HUES64 (cell line): ENCODE results near the gene RAET1G.
"Not testable (repeated sequence)": the region's sequence is repeated elsewhere in the genome, so short reads cannot be mapped to it uniquely, and the experiment has no call there.

Experiments used
- H3K27ac ChIP-seq: 2 replicates; pipeline ENCODE4 v1.7.0; 2013; ENCODE audit warnings: low read depth, low read length, inconsistent platforms
- H3K27me3 ChIP-seq: 2 replicates; pipeline ENCODE4 v1.6.1; 2013; ENCODE audit warnings: mild to moderate bottlenecking, low read length; ENCODE audit not compliant: insufficient read depth
- H3K36me3 ChIP-seq: 2 replicates; pipeline ENCODE4 v1.6.1; 2013; ENCODE audit warnings: mild to moderate bottlenecking, low read length; ENCODE audit not compliant: insufficient read depth
- H3K4me1 ChIP-seq: 2 replicates; pipeline ENCODE4 v1.6.1; 2013; ENCODE audit warnings: mild to moderate bottlenecking, low read length, moderate library complexity; ENCODE audit not compliant: insufficient read depth
- H3K4me3 ChIP-seq: 2 replicates; pipeline ENCODE4 v1.5.1; 2013; ENCODE audit warnings: mild to moderate bottlenecking, low read length, moderate library complexity
- H3K9ac ChIP-seq: 2 replicates; pipeline ENCODE4 v1.6.1; 2013; ENCODE audit warnings: mild to moderate bottlenecking, low read depth, low read length
- H3K9me3 ChIP-seq: 2 replicates; pipeline ENCODE4 v1.6.1; 2013; ENCODE audit warnings: low read depth, low read length; ENCODE audit not compliant: insufficient read depth
- WGBS: fragments of 150-250, 120-280 bp; methylation state at CpG from one replicate; pipeline ENCODE4 v1.1.7; 2013; ENCODE audit warnings: missing lambda C conversion rate; 5-methylcytosine and 5-hydroxymethylcytosine counted together

Gene RAET1G

DNA sequence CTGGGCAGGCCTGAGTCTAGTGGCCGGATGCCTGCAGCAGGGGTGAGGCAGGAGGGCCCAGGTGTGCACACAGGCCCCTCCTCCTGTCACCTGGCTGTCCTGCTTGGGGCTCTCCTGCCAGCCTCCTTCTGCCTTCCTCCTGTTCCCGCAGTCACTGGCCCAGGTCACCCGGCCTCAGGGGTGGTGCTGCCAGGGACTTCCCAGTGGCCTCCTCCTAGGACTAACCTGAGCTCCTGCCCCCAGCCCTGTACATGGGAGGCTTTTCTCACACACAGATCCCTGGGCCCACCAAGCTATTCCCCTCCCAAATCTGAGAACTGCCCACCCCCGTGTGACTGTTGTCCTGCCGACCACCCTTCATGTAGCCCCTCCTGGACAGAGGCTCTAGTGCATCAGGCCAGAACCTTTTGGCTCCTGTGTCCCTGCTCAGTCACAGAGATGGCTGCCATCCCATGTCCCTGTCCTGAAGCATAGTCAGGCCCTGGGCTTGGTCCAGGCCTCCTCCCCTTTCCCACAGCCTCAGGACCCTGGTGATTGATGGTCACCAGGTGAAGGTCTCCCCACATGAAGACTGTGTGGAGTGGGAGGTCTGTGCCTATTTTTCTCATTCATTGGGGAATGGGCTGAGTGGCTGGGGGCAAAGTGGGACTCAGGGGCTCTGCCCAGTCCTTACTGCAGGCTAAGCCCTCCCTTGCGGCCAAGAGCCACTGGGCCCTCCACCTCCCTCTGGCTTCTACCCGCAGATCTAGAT is 39.7 kb upstream of the RAET1G start:
- 77% methylated on average over 7 of the region's 7 CpGs for WGBS
- H3K9me3 ChIP-seq = no peaks in the 10 kb centered on the region
- 0 out of 2 replicates have a peak, but pooled peaks cover 5% of the 10 kb centered on the region for H3K4me1 ChIP-seq
- H3K27me3 ChIP-seq = peaks cover 95% of the 10 kb centered on the region
- no peaks in the 10 kb centered on the region for H3K36me3 ChIP-seq
- H3K27ac ChIP-seq = no peak overlapping the region
- peak overlapping the region; percentile 82; the same call in 1 of the 2 replicates for H3K9ac ChIP-seq
- peak overlapping the region; percentile 83 for H3K4me3 ChIP-seq

DNA sequence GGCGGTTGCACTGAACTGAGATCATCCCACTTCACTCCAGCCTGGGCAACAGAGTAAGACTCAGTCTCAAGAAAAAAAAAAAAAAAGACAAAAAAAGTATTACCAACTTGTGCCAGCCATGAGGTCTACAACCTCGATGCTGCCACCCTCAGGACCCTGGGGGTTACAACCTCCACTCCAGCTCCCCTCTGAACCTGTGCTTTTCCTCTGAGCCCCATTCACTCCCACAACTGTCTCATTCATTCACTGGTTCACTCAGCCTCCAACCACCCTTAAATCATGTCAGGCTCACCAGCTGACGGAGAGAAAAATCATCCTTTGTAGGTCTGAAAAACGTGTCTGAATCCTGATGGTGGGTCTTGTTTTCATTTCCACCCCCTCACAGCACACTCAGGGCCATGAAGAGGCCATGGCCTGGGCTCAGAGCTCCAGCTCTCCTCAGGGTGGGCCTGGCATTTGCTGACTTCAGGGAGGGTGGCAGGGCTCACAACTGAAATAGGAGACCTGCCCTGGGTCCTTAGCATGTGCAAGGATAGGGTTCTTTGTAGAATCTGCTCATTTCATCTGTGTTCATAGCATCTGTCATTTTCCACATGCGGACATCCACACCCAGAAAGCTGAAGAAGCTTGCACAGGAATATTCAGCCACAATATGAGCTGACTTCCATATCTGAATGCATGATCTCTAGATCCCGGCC is 39.0 kb upstream of the RAET1G start:
- Histone ChIP-seq H3K27ac (no peak overlapping the region), H3K9ac (no peak overlapping the region), H3K36me3 (no peaks in the 10 kb centered on the region), H3K9me3 (no peaks in the 10 kb centered on the region), H3K27me3 (peaks cover 95% of the 10 kb centered on the region), H3K4me1 (0 out of 2 replicates have a peak, but pooled peaks cover 5% of the 10 kb centered on the region), H3K4me3 (no peak overlapping the region)
- 64% methylated on average over 6 of the region's 6 CpGs for WGBS

DNA sequence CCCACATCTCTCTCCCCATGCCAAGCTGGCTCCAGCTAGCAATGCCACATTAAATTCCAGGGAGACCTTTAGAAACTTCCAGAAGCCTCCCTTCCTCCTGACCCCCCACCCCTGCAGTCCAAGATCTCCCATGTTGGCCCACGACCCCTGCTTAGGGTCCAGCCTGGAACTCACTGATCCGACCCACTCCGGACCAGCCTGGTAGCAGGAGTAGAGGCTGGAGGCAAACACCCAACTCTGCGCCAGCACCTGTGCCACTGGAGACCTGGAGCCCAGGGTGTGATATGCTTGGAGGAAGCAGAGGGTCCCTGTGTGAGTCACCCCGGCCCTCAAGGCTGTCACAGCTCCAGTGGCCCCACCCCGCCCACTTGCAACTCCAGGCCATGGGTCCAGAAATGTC is 37.6 kb upstream of the RAET1G start:
- Histone ChIP-seq H3K4me1 (0 out of 2 replicates have a peak, but pooled peaks cover 5% of the 10 kb centered on the region), H3K9ac (no peak overlapping the region), H3K27me3 (peaks cover 95% of the 10 kb centered on the region), H3K4me3 (no peak overlapping the region), H3K9me3 (no peaks in the 10 kb centered on the region), H3K27ac (no peak overlapping the region), H3K36me3 (no peaks in the 10 kb centered on the region)
- WGBS = 88% methylated on average over 6 of the region's 6 CpGs

GRCh38 chr6:149959806-149960205 is 36.9 kb upstream of the RAET1G start:
- H3K9ac ChIP-seq, H3K4me3 ChIP-seq, H3K27ac ChIP-seq, H3K4me1 ChIP-seq, H3K36me3 ChIP-seq, H3K9me3 ChIP-seq: not testable (repeated sequence)
- H3K27me3 ChIP-seq = peaks cover 95% of the 10 kb centered on the region
- 100% methylated on average over 2 of the region's 4 CpGs for WGBS

DNA sequence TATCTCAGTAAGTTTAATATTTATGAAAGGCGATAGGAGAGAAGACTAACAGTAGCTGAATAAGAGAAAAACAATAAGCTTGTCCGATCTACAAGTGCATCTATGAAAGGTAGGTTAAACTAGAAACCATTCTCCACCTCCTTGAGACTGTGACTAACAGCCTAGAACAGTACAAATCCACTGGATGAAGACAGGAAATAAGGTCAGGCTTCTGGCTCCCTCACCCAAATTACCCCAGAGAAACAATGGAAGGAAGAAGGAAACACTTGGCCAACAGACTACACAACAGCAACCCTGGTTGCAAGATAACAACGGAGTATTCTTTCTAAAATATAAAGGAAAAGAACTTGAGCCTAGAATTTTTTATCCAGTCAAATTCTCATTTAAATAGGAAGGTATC is 35.2 kb upstream of the RAET1G start:
- H3K9ac ChIP-seq, H3K36me3 ChIP-seq, H3K4me3 ChIP-seq, H3K27ac ChIP-seq, H3K4me1 ChIP-seq, H3K9me3 ChIP-seq: not testable (repeated sequence)
- WGBS = 57% methylated on average over 1 of the region's 3 CpGs
- H3K27me3 ChIP-seq = peaks cover 93% of the 10 kb centered on the region

DNA sequence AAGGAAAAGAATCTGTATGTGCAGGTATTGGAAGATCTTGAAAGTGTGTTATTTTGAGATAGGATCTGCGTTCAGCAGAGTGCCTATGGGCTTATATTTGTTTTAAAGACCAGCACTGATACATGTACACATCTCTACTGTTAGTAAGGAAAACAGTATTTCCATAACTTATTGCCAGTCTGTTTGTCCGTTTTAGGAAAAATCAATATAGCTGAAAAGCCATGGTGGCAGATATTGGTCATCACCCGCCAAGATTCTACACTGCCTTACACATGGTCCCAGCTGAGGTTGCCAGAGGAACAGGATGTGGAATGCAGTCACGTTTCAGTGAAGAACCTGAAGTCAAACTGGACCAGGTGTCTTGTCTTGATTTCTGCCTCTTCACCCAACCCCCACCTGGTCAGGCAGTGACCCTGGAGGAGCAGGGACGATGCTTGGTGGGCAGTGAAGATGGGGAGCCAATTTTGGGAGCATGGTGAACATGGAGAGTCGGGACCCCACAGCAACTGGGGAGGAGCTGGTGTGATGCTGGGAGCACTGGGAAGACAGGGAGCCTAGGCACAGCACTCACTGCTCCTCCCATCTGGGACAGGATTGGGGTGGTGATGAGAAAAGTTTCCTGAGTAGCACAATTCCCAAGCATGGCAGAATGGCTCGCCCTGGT is 32.9 kb upstream of the RAET1G start:
- H3K9ac ChIP-seq, H3K4me1 ChIP-seq, H3K36me3 ChIP-seq, H3K9me3 ChIP-seq, H3K4me3 ChIP-seq, H3K27ac ChIP-seq: not testable (repeated sequence)
- H3K27me3 ChIP-seq = peaks cover 93% of the 10 kb centered on the region
- 68% methylated on average over 7 of the region's 7 CpGs for WGBS

DNA sequence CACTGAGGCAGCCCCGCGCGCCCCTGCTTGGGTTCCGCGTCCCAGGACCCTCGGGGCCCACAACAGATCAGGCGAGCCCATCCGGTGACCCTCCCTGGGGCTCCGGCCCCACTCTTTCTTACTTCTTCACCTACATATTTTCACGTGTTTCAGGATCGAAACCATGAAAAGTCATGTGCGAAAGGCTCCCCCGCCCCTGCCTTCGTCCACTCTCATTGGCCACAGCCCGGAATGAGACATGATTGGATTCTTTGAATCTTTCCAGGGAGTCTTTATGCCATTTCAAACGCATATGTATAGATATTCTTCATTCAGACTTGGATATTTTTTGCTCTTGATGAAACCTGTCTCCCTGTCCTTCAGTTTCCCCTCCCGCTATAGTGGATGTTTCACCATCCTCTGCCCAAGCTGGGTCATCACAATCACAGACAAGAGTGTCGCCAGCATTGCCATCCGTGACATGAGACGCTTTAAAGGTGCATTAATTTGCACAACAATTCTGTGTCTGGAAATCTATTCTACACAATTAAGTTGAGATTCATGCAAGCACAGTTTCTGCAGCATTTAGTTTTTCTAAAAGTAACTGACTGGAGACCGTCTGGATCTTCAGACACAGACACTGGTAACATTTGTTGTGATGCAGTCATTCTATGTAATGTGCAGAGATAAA is 32.2 kb upstream of the RAET1G start:
- H3K27ac ChIP-seq, H3K9ac ChIP-seq, H3K4me3 ChIP-seq, H3K36me3 ChIP-seq, H3K4me1 ChIP-seq, H3K9me3 ChIP-seq: not testable (repeated sequence)
- peaks cover 93% of the 10 kb centered on the region for H3K27me3 ChIP-seq
- WGBS = 18% methylated on average over 10 of the region's 21 CpGs

DNA sequence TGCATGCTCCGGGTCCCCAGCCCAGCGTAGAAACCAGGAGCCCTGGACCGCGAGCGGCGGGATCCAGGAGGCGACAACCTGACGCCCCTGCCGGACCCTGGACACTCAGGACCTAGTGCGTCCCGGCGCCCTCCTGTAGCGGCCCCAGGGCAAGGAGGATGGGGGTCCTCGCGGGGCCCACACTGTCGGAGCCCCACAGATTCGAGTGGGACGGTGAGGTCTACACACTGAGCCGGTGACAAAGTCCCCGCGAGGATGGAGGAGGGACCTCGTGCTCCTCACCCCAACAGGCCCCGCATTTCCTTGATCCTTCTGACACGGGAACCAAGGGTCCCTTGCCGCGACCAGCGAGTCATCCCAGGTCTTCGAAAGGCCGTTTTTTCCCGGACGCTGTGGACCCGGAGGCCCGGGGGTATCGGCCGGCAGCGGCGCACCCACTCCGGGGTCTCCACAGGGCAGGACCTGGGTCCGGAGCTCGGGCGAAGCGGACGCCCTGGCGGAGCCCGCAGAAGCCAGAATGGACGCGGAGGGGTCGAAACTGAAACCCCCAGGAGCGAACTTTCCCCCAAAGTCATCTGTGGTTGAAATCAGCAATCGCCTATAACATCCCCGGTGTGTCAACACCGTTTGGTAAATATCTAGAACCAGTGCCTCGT is 31.5 kb upstream of the RAET1G start:
- H3K9ac ChIP-seq, H3K4me1 ChIP-seq, H3K36me3 ChIP-seq, H3K9me3 ChIP-seq, H3K27ac ChIP-seq, H3K4me3 ChIP-seq: not testable (repeated sequence)
- H3K27me3 ChIP-seq = peaks cover 94% of the 10 kb centered on the region
- WGBS = 6% methylated on average over 31 of the region's 53 CpGs

DNA sequence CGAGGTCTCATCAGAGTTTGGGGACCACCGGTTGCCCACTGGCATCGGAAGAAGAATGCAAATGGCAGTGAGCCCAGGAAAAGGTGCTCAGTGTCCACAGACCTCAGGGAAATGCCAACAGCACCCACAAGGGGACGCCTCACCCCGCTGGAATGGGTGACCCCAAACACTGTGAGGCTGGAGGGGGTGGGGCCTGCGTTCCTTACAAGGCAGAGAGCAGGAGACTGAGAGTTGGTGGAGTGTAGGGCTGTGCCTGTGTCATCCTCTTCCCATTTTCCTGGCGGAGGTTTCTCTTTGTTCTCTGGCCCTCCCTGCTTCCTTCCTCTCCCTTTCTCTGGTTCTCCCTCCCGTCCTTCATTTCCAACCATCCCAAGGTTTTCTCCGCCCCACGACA is 31.0 kb upstream of the RAET1G start:
- not testable (repeated sequence) for H3K4me3 ChIP-seq, H3K27ac ChIP-seq
- no CpG with 5 or more reads among the region's 10 CpGs for WGBS

DNA sequence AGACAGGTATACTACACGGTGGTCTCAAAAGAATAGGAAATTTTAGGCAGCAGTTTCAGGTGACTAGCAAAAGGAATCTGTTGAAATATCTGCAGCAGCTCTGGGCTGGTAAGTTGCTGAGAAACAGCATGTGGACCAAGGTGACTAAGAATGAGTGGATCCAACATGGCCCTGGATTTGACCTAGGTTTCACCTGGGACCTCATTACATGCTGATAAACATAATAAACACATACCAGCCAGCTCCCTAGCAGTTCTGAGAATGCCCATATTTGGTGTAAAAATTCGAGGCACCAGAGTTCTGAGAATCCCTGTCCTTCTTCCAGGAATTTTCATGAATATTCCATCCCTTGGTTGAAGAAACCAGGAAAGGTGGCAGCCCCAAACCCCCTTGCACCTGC is 30.5 kb upstream of the RAET1G start:
- not testable (repeated sequence) for H3K9ac ChIP-seq, H3K4me3 ChIP-seq, H3K36me3 ChIP-seq, H3K4me1 ChIP-seq, H3K27ac ChIP-seq, H3K9me3 ChIP-seq
- peaks cover 96% of the 10 kb centered on the region for H3K27me3 ChIP-seq
- WGBS = 56% methylated on average over 2 of the region's 2 CpGs

More for the DNA sequence above, 31.0 kb upstream of the RAET1G start:
- H3K36me3 ChIP-seq, H3K9ac ChIP-seq, H3K4me1 ChIP-seq, H3K9me3 ChIP-seq: not testable (repeated sequence)
- H3K27me3 ChIP-seq = peaks cover 93% of the 10 kb centered on the region
